HFFc6 (cell line): ENCODE data around the gene SSBP2. TPM values are rescaled to one million over a fixed set of nuclear protein-coding genes. Genes with fewer than 3 reads are reported as not detected.
A peak's percentile ranks its signal among the peaks of the same experiment; 100 is the strongest.

Experiments used
- DNase-seq: peaks from one replicate; pipeline ENCODE4 v3.0.0-alpha.2; 2018
- H3K27ac Mint-ChIP-seq: 2 replicates; pipeline ENCODE4 v1.8.0; 2020; ENCODE audit warnings: mild to moderate bottlenecking, mixed read lengths
- H3K27me3 Mint-ChIP-seq: 2 replicates; pipeline ENCODE4 v1.8.0; 2021; ENCODE audit warnings: mild to moderate bottlenecking, moderate library complexity, mixed read lengths; ENCODE audit not compliant: insufficient read depth
- H3K36me3 Mint-ChIP-seq: 2 replicates; pipeline ENCODE4 v1.8.0; 2021; ENCODE audit warnings: low read depth, mixed read lengths
- H3K4me1 Mint-ChIP-seq: 2 replicates; pipeline ENCODE4 v1.8.0; 2020; ENCODE audit warnings: low read depth, mixed read lengths
- H3K4me3 Mint-ChIP-seq: 2 replicates; pipeline ENCODE4 v1.8.0; 2020; ENCODE audit warnings: mild to moderate bottlenecking, moderate library complexity, mixed read lengths
- H3K9me3 Mint-ChIP-seq: 2 replicates; pipeline ENCODE4 v1.8.0; 2020; ENCODE audit warnings: mild to moderate bottlenecking, mixed read lengths
- CTCF ChIP-seq: fragments of 200-600 bp; sonication (generic); IDR thresholded peaks from 2 replicates; pipeline ENCODE4 v1.5.0; 2021; ENCODE audit warnings: antibody characterized with exemption, mild to moderate bottlenecking
- total RNA-seq, 6 experiments: library from RNA; stranded (reverse); fragmentation: NEBNext Ultra II Directional; extraction: Animal tissue kit (Norgen Biotek cat#: 25700); gene quantifications; 2 replicates in 1 of 6; 3 replicates in 5 of 6; pipeline ENCODE4 v1.2.3, GENCODE V29; 2021

Gene SSBP2
- total RNA-seq, 6 experiments from 2014 or later = 21.0 to 28.6 (median 25.1) TPM

- no peaks in the 10 kb centered on the region for H3K36me3 Mint-ChIP-seq
- H3K4me1 Mint-ChIP-seq = peaks cover 47% of the 10 kb centered on the region
- no peak overlapping the region for H3K27ac Mint-ChIP-seq
- no peak overlapping the region for H3K4me3 Mint-ChIP-seq
- H3K27me3 Mint-ChIP-seq = no peaks in the 10 kb centered on the region
- DNase-seq = no peak
- H3K9me3 Mint-ChIP-seq = no peaks in the 10 kb centered on the region
- TF ChIP-seq CTCF = no peak
These were observed 6.5 kb upstream of the SSBP2 start for GRCh38 chr5:81757404-81757803.

DNA sequence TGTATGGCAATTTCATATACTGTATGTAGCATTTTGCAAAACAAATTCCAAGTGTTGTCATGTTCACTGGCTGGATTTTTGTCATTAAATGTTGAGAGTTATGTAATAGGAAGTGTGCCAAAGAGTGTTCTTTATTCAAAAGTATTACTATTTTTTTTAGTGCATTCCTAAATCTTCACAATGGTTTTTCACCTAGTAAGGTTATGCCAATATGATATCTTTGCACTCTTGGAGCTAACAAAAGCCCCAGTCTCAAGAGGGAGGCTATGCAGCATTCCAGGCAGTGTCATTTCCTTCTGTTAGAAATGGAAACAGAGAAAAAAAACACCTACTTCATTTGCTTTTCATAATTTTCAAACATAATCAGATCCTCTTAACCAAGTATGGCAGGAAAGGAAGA lies 5.1 kb upstream of the SSBP2 start:
- Mint-ChIP-seq H3K27ac (peak overlapping the region; percentile 83; the same call in 1 of the 2 replicates), H3K4me3 (no peak overlapping the region), H3K36me3 (no peaks in the 10 kb centered on the region), H3K27me3 (no peaks in the 10 kb centered on the region), H3K9me3 (no peaks in the 10 kb centered on the region), H3K4me1 (peaks cover 42% of the 10 kb centered on the region)
- no peak for DNase-seq
- no peak for TF ChIP-seq CTCF

- DNase-seq = peak; percentile 88
- Mint-ChIP-seq H3K27ac (peak overlapping the region; percentile 83), H3K27me3 (no peaks in the 10 kb centered on the region), H3K4me1 (peaks cover 36% of the 10 kb centered on the region), H3K4me3 (peak overlapping the region; percentile 70), H3K36me3 (no peaks in the 10 kb centered on the region), H3K9me3 (no peaks in the 10 kb centered on the region)
- no peak for TF ChIP-seq CTCF
These were observed 4.4 kb upstream of the SSBP2 start for GRCh38 chr5:81755320-81755719.

- H3K9me3 Mint-ChIP-seq = no peaks in the 10 kb centered on the region
- no peak for DNase-seq
- H3K4me3 Mint-ChIP-seq = no peak overlapping the region
- H3K27me3 Mint-ChIP-seq = no peaks in the 10 kb centered on the region
- H3K36me3 Mint-ChIP-seq = no peaks in the 10 kb centered on the region
- peaks cover 36% of the 10 kb centered on the region for H3K4me1 Mint-ChIP-seq
- peak overlapping the region; percentile 22; the same call in 1 of the 2 replicates for H3K27ac Mint-ChIP-seq
- TF ChIP-seq CTCF = no peak
These were observed 3.7 kb upstream of the SSBP2 start for GRCh38 chr5:81754621-81755020.

DNA sequence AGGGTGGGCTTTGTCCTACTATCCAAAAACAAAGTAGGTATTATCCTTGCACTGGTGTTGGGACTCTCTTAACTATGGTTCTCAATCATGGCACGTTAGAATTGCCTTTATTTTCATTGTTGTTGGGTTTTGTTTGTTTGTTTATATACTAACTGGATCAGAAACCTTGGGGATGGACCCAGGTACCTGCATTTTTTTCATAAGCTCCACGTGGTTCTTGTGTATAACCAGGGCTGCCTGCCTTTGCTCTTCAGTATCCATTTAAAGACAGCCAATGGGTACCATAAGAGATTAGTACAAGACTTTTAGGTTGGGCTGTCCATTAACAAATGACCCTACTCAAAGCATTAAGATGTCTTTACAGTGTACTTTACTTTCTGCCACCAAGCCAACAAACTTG lies 2.5 kb upstream of the SSBP2 start:
- H3K27me3 Mint-ChIP-seq = no peaks in the 10 kb centered on the region
- H3K4me1 Mint-ChIP-seq = peaks cover 48% of the 10 kb centered on the region
- H3K9me3 Mint-ChIP-seq = no peaks in the 10 kb centered on the region
- H3K4me3 Mint-ChIP-seq = no peak overlapping the region
- TF ChIP-seq CTCF = no peak
- DNase-seq = no peak
- H3K27ac Mint-ChIP-seq = no peak overlapping the region
- no peaks in the 10 kb centered on the region for H3K36me3 Mint-ChIP-seq

DNA sequence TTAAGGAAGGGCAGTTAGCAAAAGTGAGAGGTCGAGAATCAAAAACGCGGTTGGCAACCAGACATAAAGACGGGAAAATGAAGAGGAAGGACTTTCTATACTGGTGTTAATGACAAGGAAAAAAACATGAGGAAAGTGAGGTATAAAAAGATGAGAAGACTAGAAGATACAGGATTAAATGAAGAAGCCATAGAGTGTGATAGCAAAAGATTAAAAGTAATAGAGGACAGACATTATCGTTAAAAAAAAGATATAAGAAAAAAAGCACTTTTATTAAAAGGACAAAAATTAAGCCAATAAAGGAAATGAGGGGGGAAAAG lies 1.7 kb upstream of the SSBP2 start:
- peaks cover 57% of the 10 kb centered on the region for H3K4me1 Mint-ChIP-seq
- no peak for DNase-seq
- H3K9me3 Mint-ChIP-seq = no peaks in the 10 kb centered on the region
- H3K4me3 Mint-ChIP-seq = no peak overlapping the region
- no peaks in the 10 kb centered on the region for H3K27me3 Mint-ChIP-seq
- H3K36me3 Mint-ChIP-seq = no peaks in the 10 kb centered on the region
- no peak for TF ChIP-seq CTCF
- peak overlapping the region; percentile 92 for H3K27ac Mint-ChIP-seq
